Activated B cell treated with CpG ODN at 0.5 μM for 24 hours (primary cell): Measurements from ENCODE around the gene SLC2A14. TPM values are rescaled to one million over a fixed set of nuclear protein-coding genes. Genes with fewer than 3 reads are reported as not detected.

ENCODE experiments used
- ATAC-seq: fragments of 200-7000 bp; cut with Tn5 transposase; one replicate; pipeline ENCODE4 v1.10.0; 2021; ENCODE audit warnings: low read depth, mild to moderate bottlenecking, moderate library complexity
- CTCF ChIA-PET: fragments of 350-600 bp; sonication (Branson Sonifier 250); formaldehyde crosslinking; loops from one replicate; lab custom pipeline; 2021; ENCODE audit warnings: antibody characterized with exemption; lab: Charles Lee
- POLR2A ChIA-PET: fragments of 350-600 bp; sonication (Branson Sonifier 250); formaldehyde crosslinking; loops from one replicate; lab custom pipeline; 2021; ENCODE audit warnings: antibody characterized with exemption; lab: Charles Lee
- DNase-seq: peaks from one replicate; pipeline ENCODE4 v3.0.0; 2022
- H3K27ac Mint-ChIP-seq: one replicate; pipeline ENCODE4 v1.8.0; 2020; ENCODE audit warnings: mixed read lengths
- H3K27me3 Mint-ChIP-seq: one replicate; pipeline ENCODE4 v1.8.0; 2021; ENCODE audit warnings: mixed read lengths
- H3K36me3 Mint-ChIP-seq: one replicate; pipeline ENCODE4 v1.8.0; 2021; ENCODE audit warnings: low read depth, mixed read lengths
- H3K4me1 Mint-ChIP-seq: one replicate; pipeline ENCODE4 v1.8.0; 2021; ENCODE audit warnings: mixed read lengths
- H3K4me3 Mint-ChIP-seq: one replicate; pipeline ENCODE4 v1.8.0; 2020; ENCODE audit warnings: mild to moderate bottlenecking, mixed read lengths
- H3K9me3 Mint-ChIP-seq: one replicate; pipeline ENCODE4 v1.8.0; 2020; ENCODE audit warnings: mixed read lengths
- intact Hi-C: fragments of 100-400 bp; cut with micrococcal nuclease; formaldehyde crosslinking; loops from one replicate; pipeline ENCODE4 v1.15.1; 2024
- total RNA-seq: library from RNA; stranded (reverse); gene quantifications from 2 replicates; pipeline ENCODE4 v1.2.3, GENCODE V29; 2022
- TF ChIP-seq, protein P1 (sequence below): fragments of 200-600 bp; IDR thresholded peaks from one replicate; pipeline ENCODE4 v1.8.0; 2022; ENCODE audit warnings: antibody characterized with exemption, mild to moderate bottlenecking

SLC2A14 gene
- total RNA-seq, 1 donor from 2014 or later, result 1.4 TPM

DNA sequence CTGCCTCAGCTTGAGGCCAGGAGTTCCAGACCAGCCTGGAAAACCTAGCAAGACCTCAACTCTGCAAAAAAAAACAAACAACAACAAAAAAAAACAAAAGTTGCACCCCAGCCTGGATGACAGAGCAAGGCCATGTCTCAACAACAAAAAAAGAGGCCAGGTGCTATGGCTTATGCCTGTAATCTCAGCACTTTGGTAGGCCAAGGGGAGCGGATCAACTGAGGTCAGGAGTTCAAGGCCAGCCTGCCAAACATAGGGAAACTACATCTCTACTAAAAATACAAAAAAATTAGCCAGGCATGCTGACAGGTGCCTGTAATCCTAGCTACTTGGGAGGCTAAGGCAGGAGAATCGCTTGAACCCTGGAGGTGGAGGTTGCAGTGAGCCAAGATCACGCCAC, 6.5 kb upstream of the SLC2A14 start:
- TF ChIP-seq, protein P1, sequence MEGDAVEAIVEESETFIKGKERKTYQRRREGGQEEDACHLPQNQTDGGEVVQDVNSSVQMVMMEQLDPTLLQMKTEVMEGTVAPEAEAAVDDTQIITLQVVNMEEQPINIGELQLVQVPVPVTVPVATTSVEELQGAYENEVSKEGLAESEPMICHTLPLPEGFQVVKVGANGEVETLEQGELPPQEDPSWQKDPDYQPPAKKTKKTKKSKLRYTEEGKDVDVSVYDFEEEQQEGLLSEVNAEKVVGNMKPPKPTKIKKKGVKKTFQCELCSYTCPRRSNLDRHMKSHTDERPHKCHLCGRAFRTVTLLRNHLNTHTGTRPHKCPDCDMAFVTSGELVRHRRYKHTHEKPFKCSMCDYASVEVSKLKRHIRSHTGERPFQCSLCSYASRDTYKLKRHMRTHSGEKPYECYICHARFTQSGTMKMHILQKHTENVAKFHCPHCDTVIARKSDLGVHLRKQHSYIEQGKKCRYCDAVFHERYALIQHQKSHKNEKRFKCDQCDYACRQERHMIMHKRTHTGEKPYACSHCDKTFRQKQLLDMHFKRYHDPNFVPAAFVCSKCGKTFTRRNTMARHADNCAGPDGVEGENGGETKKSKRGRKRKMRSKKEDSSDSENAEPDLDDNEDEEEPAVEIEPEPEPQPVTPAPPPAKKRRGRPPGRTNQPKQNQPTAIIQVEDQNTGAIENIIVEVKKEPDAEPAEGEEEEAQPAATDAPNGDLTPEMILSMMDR, result no peak
- no peaks in the 10 kb centered on the region for H3K9me3 Mint-ChIP-seq
- ChIA-PET CTCF (no interaction called here), POLR2A (interaction anchor here (0.7 kb wide), 1 partner anchor 14 kb away, joined by 4 read pairs; no protein-coding TSS in a partner anchor)
- no peak overlapping the region for H3K4me3 Mint-ChIP-seq
- H3K4me1 Mint-ChIP-seq, result no peaks in the 10 kb centered on the region
- DNase-seq (no peak), ATAC-seq (no peak)
- no peaks in the 10 kb centered on the region for H3K36me3 Mint-ChIP-seq
- H3K27ac Mint-ChIP-seq, result no peak overlapping the region
- intact Hi-C loops, result no loop called here
- no peaks in the 10 kb centered on the region for H3K27me3 Mint-ChIP-seq

- DNase-seq (no peak), ATAC-seq (no peak)
- ChIA-PET POLR2A (no interaction called here), CTCF (no interaction called here)
- H3K9me3 Mint-ChIP-seq, result no peaks in the 10 kb centered on the region
- H3K4me3 Mint-ChIP-seq, result no peak overlapping the region
- no peaks in the 10 kb centered on the region for H3K4me1 Mint-ChIP-seq
- H3K27me3 Mint-ChIP-seq, result peaks cover 10% of the 10 kb centered on the region
- TF ChIP-seq, protein P1, result no peak
- no peak overlapping the region for H3K27ac Mint-ChIP-seq
- intact Hi-C loops, result no loop called here
- H3K36me3 Mint-ChIP-seq, result no peaks in the 10 kb centered on the region
Measured at GRCh38 chr12:7877420-7877819, 4.7 kb upstream of the SLC2A14 start.

DNA sequence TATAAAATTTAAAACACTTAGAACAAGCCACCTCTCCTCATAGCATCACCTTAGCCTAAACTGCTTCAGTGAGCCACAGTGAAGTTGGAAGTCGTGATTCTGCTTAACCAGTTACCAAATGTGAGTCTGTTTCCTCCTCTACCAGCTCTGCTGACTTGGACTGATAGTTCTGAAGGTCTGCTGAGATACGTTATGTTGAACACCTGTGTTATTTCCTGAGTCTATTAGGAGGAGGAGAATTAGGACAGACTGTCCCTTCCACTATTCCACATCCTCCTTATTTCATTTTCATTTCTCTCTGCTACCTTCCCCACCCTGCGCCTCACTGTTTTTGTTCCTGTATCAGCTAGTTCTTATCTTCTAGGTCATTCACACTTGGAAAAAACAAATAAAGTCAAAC, 2.4 kb downstream of the SLC2A14 start:
- POLR2A ChIA-PET, result interaction anchor here (0.6 kb wide), 1 partner anchor 100 kb away, joined by 8 read pairs; no protein-coding TSS in a partner anchor
- H3K27ac Mint-ChIP-seq, result no peak overlapping the region
- TF ChIP-seq, protein P1, result no peak
- H3K27me3 Mint-ChIP-seq, result peaks cover 20% of the 10 kb centered on the region
- ATAC-seq (no peak), DNase-seq (no peak)
- no peak overlapping the region for H3K4me3 Mint-ChIP-seq
- CTCF ChIA-PET, result no interaction called here
- H3K9me3 Mint-ChIP-seq, result no peaks in the 10 kb centered on the region
- intact Hi-C loops, result no loop called here
- H3K4me1 Mint-ChIP-seq, result no peaks in the 10 kb centered on the region
- no peaks in the 10 kb centered on the region for H3K36me3 Mint-ChIP-seq

DNA sequence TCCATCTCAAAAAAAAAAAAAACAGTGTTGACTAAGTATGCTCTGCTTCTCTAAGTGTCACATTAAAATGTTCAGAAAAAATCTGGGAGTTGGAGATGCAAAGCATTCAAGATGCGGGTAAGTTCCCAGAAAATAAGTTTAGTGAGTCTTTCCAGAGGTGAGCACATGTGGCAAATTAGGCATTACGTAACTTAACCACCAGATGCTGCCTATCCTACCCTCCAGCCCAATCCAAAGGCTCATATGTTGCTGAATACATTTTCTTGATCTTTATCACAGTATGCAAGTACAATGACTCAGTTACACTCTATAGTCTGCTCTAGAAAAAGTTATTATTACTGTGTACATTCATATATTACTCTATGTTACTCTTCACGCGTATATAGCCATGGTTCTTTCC, 3.6 kb downstream of the SLC2A14 start:
- intact Hi-C loops, result no loop called here
- Mint-ChIP-seq H3K36me3 (no peaks in the 10 kb centered on the region), H3K4me3 (no peak overlapping the region), H3K27ac (no peak overlapping the region), H3K9me3 (no peaks in the 10 kb centered on the region), H3K4me1 (no peaks in the 10 kb centered on the region), H3K27me3 (peaks cover 20% of the 10 kb centered on the region)
- POLR2A ChIA-PET, result no interaction called here
- TF ChIP-seq, protein P1, result no peak
- ATAC-seq, result no peak
- CTCF ChIA-PET, result no interaction called here
- DNase-seq, result no peak

- POLR2A ChIA-PET, result no interaction called here
Measured at GRCh38 chr12:7868391-7868790, 4.3 kb downstream of the SLC2A14 start.

More at GRCh38 chr12:7868391-7868790, 4.3 kb downstream of the SLC2A14 start:
- Mint-ChIP-seq H3K27ac (no peak overlapping the region), H3K36me3 (no peaks in the 10 kb centered on the region), H3K4me1 (no peaks in the 10 kb centered on the region), H3K27me3 (peaks cover 13% of the 10 kb centered on the region), H3K4me3 (no peak overlapping the region), H3K9me3 (no peaks in the 10 kb centered on the region)
- TF ChIP-seq, protein P1, result no peak
- ATAC-seq, result no peak
- CTCF ChIA-PET, result no interaction called here
- DNase-seq, result no peak
- intact Hi-C loops, result no loop called here
